HFFc6 (cell line): Measurements from ENCODE around the gene ATP13A3. TPM values are rescaled to one million over a fixed set of nuclear protein-coding genes. Genes with fewer than 3 reads are reported as not detected.

ENCODE experiments used
- DNase-seq: peaks from one replicate; pipeline ENCODE4 v3.0.0-alpha.2; 2018
- H3K27ac Mint-ChIP-seq: 2 replicates; pipeline ENCODE4 v1.8.0; 2020; ENCODE audit warnings: mild to moderate bottlenecking, mixed read lengths
- H3K27me3 Mint-ChIP-seq: 2 replicates; pipeline ENCODE4 v1.8.0; 2021; ENCODE audit warnings: mild to moderate bottlenecking, moderate library complexity, mixed read lengths; ENCODE audit not compliant: insufficient read depth
- H3K36me3 Mint-ChIP-seq: 2 replicates; pipeline ENCODE4 v1.8.0; 2021; ENCODE audit warnings: low read depth, mixed read lengths
- H3K4me1 Mint-ChIP-seq: 2 replicates; pipeline ENCODE4 v1.8.0; 2020; ENCODE audit warnings: low read depth, mixed read lengths
- H3K4me3 Mint-ChIP-seq: 2 replicates; pipeline ENCODE4 v1.8.0; 2020; ENCODE audit warnings: mild to moderate bottlenecking, moderate library complexity, mixed read lengths
- H3K9me3 Mint-ChIP-seq: 2 replicates; pipeline ENCODE4 v1.8.0; 2020; ENCODE audit warnings: mild to moderate bottlenecking, mixed read lengths
- total RNA-seq, 6 experiments: library from RNA; stranded (reverse); fragmentation: NEBNext Ultra II Directional; extraction: Animal tissue kit (Norgen Biotek cat#: 25700); gene quantifications; 2 replicates in 1 of 6; 3 replicates in 5 of 6; pipeline ENCODE4 v1.2.3, GENCODE V29; 2021
- TF ChIP-seq, protein P1 (sequence below): fragments of 200-600 bp; sonication (generic); IDR thresholded peaks from 2 replicates; pipeline ENCODE4 v1.5.0; 2021; ENCODE audit warnings: antibody characterized with exemption, mild to moderate bottlenecking

The ATP13A3 gene
- total RNA-seq, 6 experiments from 2014 or later = 114 to 123 (median 117) TPM

DNA sequence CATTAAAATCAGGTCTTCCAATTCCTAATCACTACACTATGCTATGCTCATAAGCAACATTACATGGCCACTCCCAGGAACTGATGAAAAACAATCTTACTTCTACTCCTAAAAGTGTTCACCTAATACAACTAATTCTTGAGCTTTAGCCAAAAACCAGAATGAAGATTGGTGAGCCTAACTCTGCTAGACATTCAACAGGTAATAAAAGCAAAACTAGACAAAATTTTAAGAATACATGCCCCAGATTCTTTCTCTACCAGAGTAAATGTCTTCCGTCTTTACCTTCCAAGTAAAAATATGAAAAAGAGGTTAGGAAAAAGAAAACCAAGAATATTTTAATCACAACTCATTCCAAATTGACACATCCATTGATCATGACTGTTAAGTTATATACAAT lies 31.3 kb downstream of the ATP13A3 start:
- no peak overlapping the region for H3K27ac Mint-ChIP-seq
- no peak overlapping the region for H3K4me3 Mint-ChIP-seq
- no peaks in the 10 kb centered on the region; the same call in 1 of the 2 replicates for H3K27me3 Mint-ChIP-seq
- H3K9me3 Mint-ChIP-seq = no peaks in the 10 kb centered on the region
- DNase-seq = no peak
- no peaks in the 10 kb centered on the region for H3K4me1 Mint-ChIP-seq
- TF ChIP-seq, protein P1, sequence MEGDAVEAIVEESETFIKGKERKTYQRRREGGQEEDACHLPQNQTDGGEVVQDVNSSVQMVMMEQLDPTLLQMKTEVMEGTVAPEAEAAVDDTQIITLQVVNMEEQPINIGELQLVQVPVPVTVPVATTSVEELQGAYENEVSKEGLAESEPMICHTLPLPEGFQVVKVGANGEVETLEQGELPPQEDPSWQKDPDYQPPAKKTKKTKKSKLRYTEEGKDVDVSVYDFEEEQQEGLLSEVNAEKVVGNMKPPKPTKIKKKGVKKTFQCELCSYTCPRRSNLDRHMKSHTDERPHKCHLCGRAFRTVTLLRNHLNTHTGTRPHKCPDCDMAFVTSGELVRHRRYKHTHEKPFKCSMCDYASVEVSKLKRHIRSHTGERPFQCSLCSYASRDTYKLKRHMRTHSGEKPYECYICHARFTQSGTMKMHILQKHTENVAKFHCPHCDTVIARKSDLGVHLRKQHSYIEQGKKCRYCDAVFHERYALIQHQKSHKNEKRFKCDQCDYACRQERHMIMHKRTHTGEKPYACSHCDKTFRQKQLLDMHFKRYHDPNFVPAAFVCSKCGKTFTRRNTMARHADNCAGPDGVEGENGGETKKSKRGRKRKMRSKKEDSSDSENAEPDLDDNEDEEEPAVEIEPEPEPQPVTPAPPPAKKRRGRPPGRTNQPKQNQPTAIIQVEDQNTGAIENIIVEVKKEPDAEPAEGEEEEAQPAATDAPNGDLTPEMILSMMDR = no peak
- H3K36me3 Mint-ChIP-seq = peaks cover 36% of the 10 kb centered on the region

- no peak for DNase-seq
- Mint-ChIP-seq H3K4me1 (no peaks in the 10 kb centered on the region), H3K27ac (no peak overlapping the region), H3K9me3 (no peaks in the 10 kb centered on the region), H3K27me3 (no peaks in the 10 kb centered on the region; the same call in 1 of the 2 replicates), H3K4me3 (no peak overlapping the region), H3K36me3 (peaks cover 41% of the 10 kb centered on the region)
- TF ChIP-seq, protein P1 = no peak
Observed at GRCh38 chr3:194450341-194450740, 36.5 kb downstream of the ATP13A3 start.

DNA sequence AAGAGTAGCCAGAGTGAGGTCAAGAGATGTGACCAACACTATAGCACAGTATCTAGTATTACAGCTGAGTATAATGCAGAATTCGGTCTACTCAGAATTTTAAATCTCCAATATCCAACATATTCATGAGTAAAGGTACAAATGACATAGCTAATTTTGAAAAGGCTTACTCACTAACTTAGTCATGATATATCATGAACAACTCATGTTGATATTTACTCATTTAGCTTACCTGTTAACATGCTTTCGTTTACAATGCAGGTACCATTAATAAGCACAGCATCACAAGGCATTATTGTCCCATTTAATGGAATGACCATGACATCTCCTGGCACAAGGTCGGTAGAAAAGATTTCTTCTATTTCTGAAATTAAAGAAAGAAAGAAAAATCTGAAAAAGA lies 36.9 kb downstream of the ATP13A3 start:
- H3K4me1 Mint-ChIP-seq = no peaks in the 10 kb centered on the region
- H3K27me3 Mint-ChIP-seq = no peaks in the 10 kb centered on the region; the same call in 1 of the 2 replicates
- TF ChIP-seq, protein P1 = no peak
- no peak overlapping the region for H3K4me3 Mint-ChIP-seq
- no peak for DNase-seq
- H3K9me3 Mint-ChIP-seq = no peaks in the 10 kb centered on the region
- no peak overlapping the region for H3K27ac Mint-ChIP-seq
- peaks cover 38% of the 10 kb centered on the region for H3K36me3 Mint-ChIP-seq

DNA sequence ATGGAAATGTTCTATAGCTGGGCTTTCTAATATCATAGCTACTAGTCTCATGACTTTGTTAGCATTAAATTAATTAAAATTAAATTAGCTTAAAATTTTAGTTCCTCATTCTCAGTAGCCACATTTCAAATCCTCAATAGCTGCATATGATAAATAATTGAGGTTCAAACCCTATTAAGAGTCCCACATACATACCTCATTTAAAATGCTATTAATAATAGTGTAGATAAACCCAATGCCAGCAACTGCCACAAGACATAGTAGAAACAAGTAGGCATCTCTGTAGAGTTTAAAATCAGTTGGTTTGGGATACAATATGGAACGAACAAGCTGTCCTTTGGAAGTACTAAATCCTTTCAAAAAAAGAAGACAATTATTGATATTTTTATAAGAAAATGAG lies 39.1 kb downstream of the ATP13A3 start:
- no peak for DNase-seq
- TF ChIP-seq, protein P1 = no peak
- Mint-ChIP-seq H3K4me3 (no peak overlapping the region), H3K27ac (no peak overlapping the region), H3K4me1 (peaks cover 10% of the 10 kb centered on the region; the same call in 1 of the 2 replicates), H3K36me3 (peaks cover 26% of the 10 kb centered on the region), H3K9me3 (no peaks in the 10 kb centered on the region), H3K27me3 (no peaks in the 10 kb centered on the region; the same call in 1 of the 2 replicates)

DNA sequence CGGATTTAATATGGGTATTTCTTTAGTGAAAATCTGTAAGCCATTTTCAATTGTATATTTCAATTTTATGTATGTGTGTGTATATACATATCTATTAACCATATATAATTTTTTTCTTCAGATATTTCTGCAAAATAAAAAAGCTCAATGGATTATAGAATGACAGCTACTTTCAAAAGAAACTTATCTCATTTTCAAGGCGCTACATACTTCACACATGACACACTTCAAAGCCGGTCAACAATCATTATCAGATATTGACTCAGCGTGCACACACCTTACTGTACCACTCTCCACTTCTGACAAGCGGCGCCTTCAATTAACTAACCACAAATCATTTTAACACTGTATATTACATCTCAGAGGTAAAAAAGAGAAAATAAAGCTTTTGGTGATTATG lies 39.6 kb downstream of the ATP13A3 start:
- Mint-ChIP-seq H3K36me3 (peaks cover 23% of the 10 kb centered on the region), H3K4me1 (peaks cover 10% of the 10 kb centered on the region; the same call in 1 of the 2 replicates), H3K4me3 (no peak overlapping the region), H3K27ac (no peak overlapping the region), H3K27me3 (no peaks in the 10 kb centered on the region; the same call in 1 of the 2 replicates), H3K9me3 (no peaks in the 10 kb centered on the region)
- DNase-seq = no peak
- TF ChIP-seq, protein P1 = no peak

GRCh38 chr3:194446754-194447153 lies 40.0 kb downstream of the ATP13A3 start:
- Mint-ChIP-seq H3K4me3 (no peak overlapping the region), H3K36me3 (peaks cover 21% of the 10 kb centered on the region)

More at GRCh38 chr3:194446754-194447153, 40.0 kb downstream of the ATP13A3 start:
- no peaks in the 10 kb centered on the region for H3K9me3 Mint-ChIP-seq
- no peak for DNase-seq
- TF ChIP-seq, protein P1 = no peak
- H3K27me3 Mint-ChIP-seq = no peaks in the 10 kb centered on the region; the same call in 1 of the 2 replicates
- H3K4me1 Mint-ChIP-seq = peaks cover 10% of the 10 kb centered on the region; the same call in 1 of the 2 replicates
- no peak overlapping the region for H3K27ac Mint-ChIP-seq
